HepG2 (cell line): ENCODE measurements around the gene ZNF385B. TPM values are rescaled to one million over a fixed set of nuclear protein-coding genes. Genes with fewer than 3 reads are reported as not detected.

Source experiments
- ATAC-seq: fragments of 200-7000 bp; cut with Tn5 transposase; 3 replicates; pipeline ENCODE4 v1.9.1; 2020; ENCODE audit warnings: mild to moderate bottlenecking, moderate library complexity
- BruUV-seq: library from RNA; stranded (reverse); fragments of 400-500 nt; replicated peaks from 2 replicates; lab custom pipeline; 2021; lab: Mats Ljungman, UMichigan
- CTCF ChIA-PET: fragments of 300-600 bp; formaldehyde crosslinking; extraction: SDS; loops from one replicate; lab custom pipeline; 2021; ENCODE audit warnings: low total read pairs, inconsistent platforms, low intra/inter-chr PET ratio; lab: Yijun Ruan, JAX
- POLR2A ChIA-PET: fragments of 350-600 bp; sonication (Branson Sonifier 250); formaldehyde crosslinking; loops from one replicate; lab custom pipeline; 2020; ENCODE audit warnings: antibody characterized with exemption, inconsistent platforms; lab: Yijun Ruan, JAX
- DNase-seq: peaks from one replicate; pipeline ENCODE4 v3.0.0-alpha.2; 2015; ENCODE audit warnings: low spot score
- FAIRE-seq: peaks from 3 replicates; lab custom pipeline; 2011; peaks lifted over from hg19 to GRCh38; lab: Jason Lieb, UNC
- H2AFZ ChIP-seq: one replicate; pipeline ENCODE4 v1.6.1; 2011; ENCODE audit warnings: low read length, inconsistent platforms
- H3K27ac ChIP-seq: fragments of 300-600 bp; 3 replicates; pipeline ENCODE4 v1.8.0; 2011; ENCODE audit warnings: mixed run types, mild to moderate bottlenecking, mixed read lengths, low read length, inconsistent platforms; ENCODE audit not compliant: insufficient read depth; ENCODE audit errors: extremely low read length
- H3K27me3 ChIP-seq, 2 experiments: fragments of 200-600 bp in 1 of 2; 2 replicates in 1 of 2; 3 replicates in 1 of 2; pipeline versions ENCODE4 v1.6.0 to v1.8.0; 2011; ENCODE audit warnings: low read length in 2 of 2, mild to moderate bottlenecking in 2 of 2, moderate library complexity in 2 of 2, inconsistent platforms in 1 of 2; ENCODE audit not compliant: insufficient read depth in 2 of 2, control insufficient read depth in 1 of 2
- H3K36me3 ChIP-seq, 2 experiments: fragments of 200-600 bp in 1 of 2; replicated peaks in 1 of 2; 2 replicates in 1 of 2; 3 replicates in 1 of 2; pipeline versions ENCODE4 v1.5.1 to v1.8.0; 2011; ENCODE audit warnings: low read length in 2 of 2, inconsistent platforms in 1 of 2; ENCODE audit not compliant: insufficient read depth in 2 of 2, control insufficient read depth in 1 of 2
- H3K4me1 ChIP-seq: 2 replicates; pipeline ENCODE4 v1.5.1; 2012; ENCODE audit warnings: low read length, inconsistent platforms; ENCODE audit not compliant: insufficient read depth
- H3K4me2 ChIP-seq: 2 replicates; pipeline ENCODE4 v1.6.0; 2011; ENCODE audit warnings: low read depth, low read length, inconsistent platforms
- H3K4me3 ChIP-seq, 3 experiments: fragments of 200-600 bp in 1 of 3; sonication (generic), shearing (Covaris generic) in 1 of 3; replicated peaks in 1 of 3; 2 replicates each; pipeline ENCODE4 v1.5.1; 2011 to 2016; ENCODE audit warnings: low read length in 3 of 3, inconsistent platforms in 2 of 3, low read depth in 2 of 3, mild to moderate bottlenecking in 2 of 3, control low read depth in 1 of 3, mixed read lengths in 1 of 3; ENCODE audit not compliant: insufficient read depth in 1 of 3
- H3K79me2 ChIP-seq: one replicate; pipeline ENCODE4 v1.6.1; 2011; ENCODE audit warnings: low read length, inconsistent platforms; ENCODE audit not compliant: insufficient read depth
- H3K9ac ChIP-seq: 2 replicates; pipeline ENCODE4 v1.6.0; 2011; ENCODE audit warnings: mild to moderate bottlenecking, low read depth, low read length, inconsistent platforms; ENCODE audit not compliant: insufficient read depth
- H3K9me3 ChIP-seq: 2 replicates; pipeline ENCODE4 v1.5.1; 2012; ENCODE audit warnings: mild to moderate bottlenecking, low read length
- H4K20me1 ChIP-seq: 2 replicates; pipeline ENCODE4 v1.6.0; 2011; ENCODE audit warnings: inconsistent platforms, mild to moderate bottlenecking, low read length, moderate library complexity; ENCODE audit not compliant: insufficient read depth
- FOXJ3 ChIP-seq: sonication (generic); formaldehyde crosslinking; IDR thresholded peaks from 2 replicates; pipeline ENCODE4 v1.4.0; 2020; ENCODE audit warnings: missing genetic modification reagents, mild to moderate bottlenecking, borderline replicate concordance
- GATAD2A ChIP-seq: IDR thresholded peaks from 2 replicates; pipeline ENCODE4 v1.6.1; 2016
- HNRNPLL ChIP-seq: fragments of 200-400 bp; formaldehyde crosslinking; IDR thresholded peaks from 2 replicates; pipeline ENCODE4 v1.6.1; 2017; ENCODE audit warnings: mild to moderate bottlenecking, low read depth, low read length; ENCODE audit not compliant: poor library complexity, severe bottlenecking
- RBFOX2 ChIP-seq: fragments of 200-400 bp; formaldehyde crosslinking; IDR thresholded peaks from 2 replicates; pipeline ENCODE4 v1.6.1; 2017; ENCODE audit warnings: low read depth, mild to moderate bottlenecking, low read length
- SRSF4 ChIP-seq: fragments of 200-400 bp; formaldehyde crosslinking; IDR thresholded peaks from one replicate; pipeline ENCODE4 v1.6.1; 2018; ENCODE audit warnings: mild to moderate bottlenecking, low read depth, low read length, moderate library complexity; ENCODE audit not compliant: poor library complexity, severe bottlenecking
- TCF12 ChIP-seq, 2 experiments: fragments of 450-650 bp in 1 of 2; sonication (generic) in 1 of 2; formaldehyde crosslinking in 1 of 2; IDR thresholded peaks; 2 replicates each; pipeline versions ENCODE4 v1.6.1 to v1.8.0; 2017 to 2022; ENCODE audit warnings: antibody characterized with exemption in 1 of 2, mild to moderate bottlenecking in 1 of 2, missing genetic modification reagents in 1 of 2, moderate library complexity in 1 of 2
- ZNF350 ChIP-seq: sonication (generic); formaldehyde crosslinking; IDR thresholded peaks from 2 replicates; pipeline ENCODE4 v1.4.0; 2020; ENCODE audit warnings: mild to moderate bottlenecking, low read depth, missing genetic modification reagents, borderline replicate concordance
- WGBS: methylation state at CpG from one replicate; pipeline ENCODE4 v1.1.6; 2017; ENCODE audit warnings: low lambda C conversion rate; 5-methylcytosine and 5-hydroxymethylcytosine counted together
- in situ Hi-C: cut with HindIII; loops from 2 replicates; pipeline ENCODE4 v1.10.0; 2017; ENCODE audit warnings: low pct_unique_long_range_greater_than_20kb; ENCODE audit not compliant: extremely low pct_ligation_motif_present
- intact Hi-C: fragments of 100-400 bp; cut with micrococcal nuclease; formaldehyde crosslinking; loops from one replicate; pipeline ENCODE4 v1.10.0; 2022; ENCODE audit not compliant: unreplicated experiment
- polyA plus RNA-seq, 8 experiments: library from polyadenylated mRNA; depleted of rRNA in 3 of 8; stranded (reverse) in 7 of 8; unstranded in 1 of 8; fragments of >200 nt; fragmentation: Illumina TruSeq in 4 of 8; extraction: Trizol in 4 of 8; gene quantifications; 2 replicates each; pipeline versions ENCODE4 v1.2.1 to v1.2.3, GENCODE V29; 2011 to 2016; ENCODE audit warnings: low read depth in 4 of 8, missing spikeins in 1 of 8, mixed read lengths in 1 of 8; ENCODE audit not compliant: insufficient read depth in 1 of 8
- total RNA-seq, 5 experiments: library from RNA; depleted of rRNA; stranded (reverse); fragments of >200 nt; fragmentation: Illumina TruSeq; extraction: Trizol; gene quantifications; 2 replicates each; pipeline ENCODE4 v1.2.3, GENCODE V29; 2016; ENCODE audit warnings: low read depth in 1 of 5
- TF ChIP-seq, protein P1 (sequence below): sonication (generic); formaldehyde crosslinking; IDR thresholded peaks from 2 replicates; pipeline ENCODE4 v1.9.0; 2021; ENCODE audit warnings: missing genetic modification reagents, borderline replicate concordance
- TF ChIP-seq, protein P2 (sequence below): sonication (generic); formaldehyde crosslinking; IDR thresholded peaks from 2 replicates; pipeline ENCODE4 v1.5.0; 2020; ENCODE audit warnings: mild to moderate bottlenecking, missing genetic modification reagents, moderate library complexity
- TF ChIP-seq, protein P3 (sequence below): sonication (generic); formaldehyde crosslinking; IDR thresholded peaks from 2 replicates; pipeline ENCODE4 v1.5.1; 2020; ENCODE audit warnings: mild to moderate bottlenecking, missing genetic modification reagents, moderate library complexity
- TF ChIP-seq, protein P4 (sequence below): sonication (generic); formaldehyde crosslinking; IDR thresholded peaks from 2 replicates; pipeline ENCODE4 v1.4.0; 2020; ENCODE audit warnings: missing genetic modification reagents, low read depth, mild to moderate bottlenecking, borderline replicate concordance
- TF ChIP-seq, protein P5 (sequence below): sonication (generic); formaldehyde crosslinking; IDR thresholded peaks from 2 replicates; pipeline ENCODE4 v1.4.0; 2020; ENCODE audit warnings: missing genetic modification reagents

The ZNF385B gene
- total and polyA plus RNA-seq, 2 of the 13 experiments (the other 11 are each of a cell fraction or from before 2014, with no cell fraction given), result 3.3 to 6.7 TPM

DNA sequence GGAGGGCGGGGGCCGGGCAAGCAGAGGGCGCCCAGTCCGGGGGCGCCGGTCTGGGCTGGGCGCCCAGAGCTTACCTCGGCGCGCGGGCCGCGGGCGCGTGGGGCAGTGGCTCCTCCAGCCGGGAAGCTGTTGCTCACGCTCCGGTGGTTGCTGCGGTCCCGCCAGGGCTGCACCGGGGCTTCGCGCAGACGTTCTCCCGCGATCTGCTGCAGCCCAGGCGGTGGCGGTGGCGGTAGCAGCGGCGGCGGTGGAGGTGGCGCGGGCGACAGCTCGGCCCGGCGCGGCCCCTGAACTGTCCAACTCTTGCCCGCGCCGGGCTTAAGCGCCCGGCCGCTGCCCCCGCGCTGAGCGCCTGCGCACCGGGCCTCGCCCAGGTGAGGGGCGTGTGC, 391 bp downstream of the ZNF385B start:
- Histone ChIP-seq H4K20me1 (no peaks in the 10 kb centered on the region; the same call in 1 of the 2 replicates), H3K79me2 (no peaks in the 10 kb centered on the region), H3K4me3 (peak overlapping the region; percentile 24 to 67 (median 52); a peak in 4 of 6 replicates), H3K4me1 (peaks cover 15% of the 10 kb centered on the region), H3K36me3 (no peaks in the 10 kb centered on the region), H2AFZ (no peak overlapping the region), H3K4me2 (peak overlapping the region; percentile 76), H3K9me3 (no peaks in the 10 kb centered on the region), H3K9ac (no peak overlapping the region), H3K27ac (no peak overlapping the region), H3K27me3 (peaks cover 0 to 58% of the 10 kb centered on the region in 2 experiments; a peak in 4 of 5 replicates)
- CTCF ChIA-PET, result no interaction called here
- POLR2A ChIA-PET, result no interaction called here
- DNase-seq, result no peak
- BruUV-seq, result no TSS peak
- ATAC-seq, result peak; percentile 91
- no peak for FAIRE-seq
- 0% methylated on average over 1 of the region's 52 CpGs for WGBS
- intact Hi-C loops, result no loop called here
- in situ Hi-C loops, result no loop called here
- TF ChIP-seq, protein P1, sequence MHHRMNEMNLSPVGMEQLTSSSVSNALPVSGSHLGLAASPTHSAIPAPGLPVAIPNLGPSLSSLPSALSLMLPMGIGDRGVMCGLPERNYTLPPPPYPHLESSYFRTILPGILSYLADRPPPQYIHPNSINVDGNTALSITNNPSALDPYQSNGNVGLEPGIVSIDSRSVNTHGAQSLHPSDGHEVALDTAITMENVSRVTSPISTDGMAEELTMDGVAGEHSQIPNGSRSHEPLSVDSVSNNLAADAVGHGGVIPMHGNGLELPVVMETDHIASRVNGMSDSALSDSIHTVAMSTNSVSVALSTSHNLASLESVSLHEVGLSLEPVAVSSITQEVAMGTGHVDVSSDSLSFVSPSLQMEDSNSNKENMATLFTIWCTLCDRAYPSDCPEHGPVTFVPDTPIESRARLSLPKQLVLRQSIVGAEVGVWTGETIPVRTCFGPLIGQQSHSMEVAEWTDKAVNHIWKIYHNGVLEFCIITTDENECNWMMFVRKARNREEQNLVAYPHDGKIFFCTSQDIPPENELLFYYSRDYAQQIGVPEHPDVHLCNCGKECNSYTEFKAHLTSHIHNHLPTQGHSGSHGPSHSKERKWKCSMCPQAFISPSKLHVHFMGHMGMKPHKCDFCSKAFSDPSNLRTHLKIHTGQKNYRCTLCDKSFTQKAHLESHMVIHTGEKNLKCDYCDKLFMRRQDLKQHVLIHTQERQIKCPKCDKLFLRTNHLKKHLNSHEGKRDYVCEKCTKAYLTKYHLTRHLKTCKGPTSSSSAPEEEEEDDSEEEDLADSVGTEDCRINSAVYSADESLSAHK (CRISPR knock-in tag), result no peak
- no peak for TF ChIP-seq SRSF4
- TF ChIP-seq HNRNPLL, result peak; percentile 57
- TF ChIP-seq ZNF350 (CRISPR knock-in tag), result no peak
- TF ChIP-seq, protein P2, sequence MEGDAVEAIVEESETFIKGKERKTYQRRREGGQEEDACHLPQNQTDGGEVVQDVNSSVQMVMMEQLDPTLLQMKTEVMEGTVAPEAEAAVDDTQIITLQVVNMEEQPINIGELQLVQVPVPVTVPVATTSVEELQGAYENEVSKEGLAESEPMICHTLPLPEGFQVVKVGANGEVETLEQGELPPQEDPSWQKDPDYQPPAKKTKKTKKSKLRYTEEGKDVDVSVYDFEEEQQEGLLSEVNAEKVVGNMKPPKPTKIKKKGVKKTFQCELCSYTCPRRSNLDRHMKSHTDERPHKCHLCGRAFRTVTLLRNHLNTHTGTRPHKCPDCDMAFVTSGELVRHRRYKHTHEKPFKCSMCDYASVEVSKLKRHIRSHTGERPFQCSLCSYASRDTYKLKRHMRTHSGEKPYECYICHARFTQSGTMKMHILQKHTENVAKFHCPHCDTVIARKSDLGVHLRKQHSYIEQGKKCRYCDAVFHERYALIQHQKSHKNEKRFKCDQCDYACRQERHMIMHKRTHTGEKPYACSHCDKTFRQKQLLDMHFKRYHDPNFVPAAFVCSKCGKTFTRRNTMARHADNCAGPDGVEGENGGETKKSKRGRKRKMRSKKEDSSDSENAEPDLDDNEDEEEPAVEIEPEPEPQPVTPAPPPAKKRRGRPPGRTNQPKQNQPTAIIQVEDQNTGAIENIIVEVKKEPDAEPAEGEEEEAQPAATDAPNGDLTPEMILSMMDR, result no peak
- TF ChIP-seq, protein P3, sequence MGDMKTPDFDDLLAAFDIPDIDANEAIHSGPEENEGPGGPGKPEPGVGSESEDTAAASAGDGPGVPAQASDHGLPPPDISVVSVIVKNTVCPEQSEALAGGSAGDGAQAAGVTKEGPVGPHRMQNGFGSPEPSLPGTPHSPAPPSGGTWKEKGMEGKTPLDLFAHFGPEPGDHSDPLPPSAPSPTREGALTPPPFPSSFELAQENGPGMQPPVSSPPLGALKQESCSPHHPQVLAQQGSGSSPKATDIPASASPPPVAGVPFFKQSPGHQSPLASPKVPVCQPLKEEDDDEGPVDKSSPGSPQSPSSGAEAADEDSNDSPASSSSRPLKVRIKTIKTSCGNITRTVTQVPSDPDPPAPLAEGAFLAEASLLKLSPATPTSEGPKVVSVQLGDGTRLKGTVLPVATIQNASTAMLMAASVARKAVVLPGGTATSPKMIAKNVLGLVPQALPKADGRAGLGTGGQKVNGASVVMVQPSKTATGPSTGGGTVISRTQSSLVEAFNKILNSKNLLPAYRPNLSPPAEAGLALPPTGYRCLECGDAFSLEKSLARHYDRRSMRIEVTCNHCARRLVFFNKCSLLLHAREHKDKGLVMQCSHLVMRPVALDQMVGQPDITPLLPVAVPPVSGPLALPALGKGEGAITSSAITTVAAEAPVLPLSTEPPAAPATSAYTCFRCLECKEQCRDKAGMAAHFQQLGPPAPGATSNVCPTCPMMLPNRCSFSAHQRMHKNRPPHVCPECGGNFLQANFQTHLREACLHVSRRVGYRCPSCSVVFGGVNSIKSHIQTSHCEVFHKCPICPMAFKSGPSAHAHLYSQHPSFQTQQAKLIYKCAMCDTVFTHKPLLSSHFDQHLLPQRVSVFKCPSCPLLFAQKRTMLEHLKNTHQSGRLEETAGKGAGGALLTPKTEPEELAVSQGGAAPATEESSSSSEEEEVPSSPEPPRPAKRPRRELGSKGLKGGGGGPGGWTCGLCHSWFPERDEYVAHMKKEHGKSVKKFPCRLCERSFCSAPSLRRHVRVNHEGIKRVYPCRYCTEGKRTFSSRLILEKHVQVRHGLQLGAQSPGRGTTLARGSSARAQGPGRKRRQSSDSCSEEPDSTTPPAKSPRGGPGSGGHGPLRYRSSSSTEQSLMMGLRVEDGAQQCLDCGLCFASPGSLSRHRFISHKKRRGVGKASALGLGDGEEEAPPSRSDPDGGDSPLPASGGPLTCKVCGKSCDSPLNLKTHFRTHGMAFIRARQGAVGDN (CRISPR knock-in tag), result peak; percentile 42; the same call in 1 of the 2 replicates
- TF ChIP-seq FOXJ3 (CRISPR knock-in tag), result no peak
- TF ChIP-seq RBFOX2, result no peak
- no peak for TF ChIP-seq TCF12 (IDR thresholded peaks at IDR 0.05)
- TF ChIP-seq TCF12 (CRISPR knock-in tag; IDR thresholded peaks at IDR 0.05), result no peak
- TF ChIP-seq, protein P4, sequence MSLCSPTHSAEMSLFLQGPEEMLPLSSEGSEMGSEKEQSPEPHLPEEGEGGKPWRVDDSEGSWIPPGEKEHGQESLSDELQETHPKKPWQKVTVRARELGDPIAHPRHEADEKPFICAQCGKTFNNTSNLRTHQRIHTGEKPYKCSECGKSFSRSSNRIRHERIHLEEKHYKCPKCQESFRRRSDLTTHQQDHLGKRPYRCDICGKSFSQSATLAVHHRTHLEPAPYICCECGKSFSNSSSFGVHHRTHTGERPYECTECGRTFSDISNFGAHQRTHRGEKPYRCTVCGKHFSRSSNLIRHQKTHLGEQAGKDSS (CRISPR knock-in tag), result no peak
- TF ChIP-seq GATAD2A (CRISPR knock-in tag), result no peak
- TF ChIP-seq, protein P5, sequence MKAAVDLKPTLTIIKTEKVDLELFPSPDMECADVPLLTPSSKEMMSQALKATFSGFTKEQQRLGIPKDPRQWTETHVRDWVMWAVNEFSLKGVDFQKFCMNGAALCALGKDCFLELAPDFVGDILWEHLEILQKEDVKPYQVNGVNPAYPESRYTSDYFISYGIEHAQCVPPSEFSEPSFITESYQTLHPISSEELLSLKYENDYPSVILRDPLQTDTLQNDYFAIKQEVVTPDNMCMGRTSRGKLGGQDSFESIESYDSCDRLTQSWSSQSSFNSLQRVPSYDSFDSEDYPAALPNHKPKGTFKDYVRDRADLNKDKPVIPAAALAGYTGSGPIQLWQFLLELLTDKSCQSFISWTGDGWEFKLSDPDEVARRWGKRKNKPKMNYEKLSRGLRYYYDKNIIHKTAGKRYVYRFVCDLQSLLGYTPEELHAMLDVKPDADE, result no peak
